PC-9 (cell line): ENCODE measurements around the gene TWNK. TPM values are rescaled to one million over a fixed set of nuclear protein-coding genes. Genes with fewer than 3 reads are reported as not detected.

Experiments
- BruUV-seq: library from RNA; stranded (reverse); fragments of 400-500 nt; replicated peaks from 2 replicates; lab custom pipeline; 2021; lab: Mats Ljungman, UMichigan
- CTCF ChIA-PET: fragments of 300-600 bp; sonication (Branson Sonifier 250); formaldehyde crosslinking; loops from one replicate; lab custom pipeline; 2022; ENCODE audit warnings: antibody characterized with exemption; lab: Charles Lee
- POLR2A ChIA-PET: fragments of 300-600 bp; sonication (Branson Sonifier 250); formaldehyde crosslinking; loops from one replicate; lab custom pipeline; 2022; ENCODE audit warnings: antibody characterized with exemption; ENCODE audit not compliant: unreplicated experiment; lab: Charles Lee
- DNase-seq, 2 experiments: peaks; one replicate each; pipeline versions ENCODE4 v3.0.0 to v3.0.0-alpha.2; 2015 to 2022; ENCODE audit warnings: mixed read lengths in 1 of 2
- H2AFZ ChIP-seq: fragments of 200-600 bp; sonication (generic); 2 replicates; pipeline ENCODE4 v1.8.1; 2017; ENCODE audit warnings: antibody characterized with exemption
- H3F3A ChIP-seq: fragments of 200-600 bp; sonication (generic); 2 replicates; pipeline ENCODE4 v1.8.1; 2017; ENCODE audit warnings: antibody characterized with exemption, mild to moderate bottlenecking, low read depth; ENCODE audit not compliant: insufficient read depth
- H3K27ac ChIP-seq: fragments of 200-600 bp; sonication (generic); 2 replicates; pipeline ENCODE4 v1.6.1; 2016; ENCODE audit warnings: mixed run types
- H3K27me3 ChIP-seq: fragments of 200-600 bp; sonication (generic); 2 replicates; pipeline ENCODE4 v1.6.1; 2016; ENCODE audit warnings: low read depth, mixed run types; ENCODE audit not compliant: insufficient read depth
- H3K36me3 ChIP-seq: fragments of 200-600 bp; sonication (generic); 2 replicates; pipeline ENCODE4 v1.6.1; 2016; ENCODE audit warnings: low read depth, mixed run types
- H3K4me1 ChIP-seq: fragments of 200-600 bp; sonication (generic); replicated peaks from 2 replicates; pipeline ENCODE4 v1.6.1; 2016; ENCODE audit warnings: mixed run types; ENCODE audit not compliant: insufficient read depth
- H3K4me2 ChIP-seq: fragments of 200-600 bp; sonication (generic); 2 replicates; pipeline ENCODE4 v1.6.1; 2017; ENCODE audit warnings: mixed run types
- H3K4me3 ChIP-seq: fragments of 200-600 bp; sonication (generic); 2 replicates; pipeline ENCODE4 v1.6.1; 2016; ENCODE audit warnings: mixed run types
- H3K79me2 ChIP-seq: fragments of 200-600 bp; sonication (generic); 2 replicates; pipeline ENCODE4 v1.6.1; 2017; ENCODE audit warnings: low read depth, mixed run types
- H3K9me2 ChIP-seq: fragments of 200-600 bp; sonication (generic); 2 replicates; pipeline ENCODE4 v1.8.1; 2017; ENCODE audit warnings: mild to moderate bottlenecking; ENCODE audit not compliant: insufficient read depth
- H3K9me3 ChIP-seq: fragments of 200-600 bp; sonication (generic); 2 replicates; pipeline ENCODE4 v1.8.1; 2016; ENCODE audit warnings: low read depth; ENCODE audit not compliant: insufficient read depth
- H4K20me1 ChIP-seq: fragments of 200-600 bp; sonication (generic); 2 replicates; pipeline ENCODE4 v1.8.1; 2017; ENCODE audit not compliant: insufficient read depth
- CTCF ChIP-seq: fragments of 200-600 bp; sonication (generic); conservative IDR thresholded peaks from 2 replicates; pipeline ENCODE4 v1.6.1; 2017; ENCODE audit warnings: mixed run types, antibody characterized with exemption, mild to moderate bottlenecking, moderate library complexity
- EZH2 ChIP-seq: fragments of 200-600 bp; sonication (generic); IDR thresholded peaks from 2 replicates; pipeline ENCODE4 v1.8.0; 2017; ENCODE audit warnings: antibody characterized with exemption, low read depth
- intact Hi-C: fragments of 100-400 bp; cut with micrococcal nuclease; formaldehyde crosslinking; loops from one replicate; pipeline ENCODE4 v1.10.0; 2022; ENCODE audit not compliant: unreplicated experiment
- total RNA-seq: library from RNA; stranded (reverse); gene quantifications from 2 replicates; pipeline ENCODE4 v1.2.3, GENCODE V29; 2021

Gene TWNK
- total RNA-seq, 1 experiment from 2014 or later, result 7.9 TPM

GRCh38 chr10:101015582-101015973, 28.2 kb downstream of the TWNK start:
- H3K27ac ChIP-seq, result no peak overlapping the region
- intact Hi-C loops, result loop anchor here (10.0 kb wide), 1 partner anchor 581 kb away; no protein-coding TSS in a partner anchor
- H3F3A ChIP-seq, result peaks cover 13% of the 10 kb centered on the region; the same call in 1 of the 2 replicates
- H3K27me3 ChIP-seq, result no peaks in the 10 kb centered on the region
- CTCF ChIA-PET, result interaction anchor here (1.0 kb wide), 1 partner anchor 127 kb away, joined by 3 read pairs; no protein-coding TSS in a partner anchor
- H3K79me2 ChIP-seq, result no peaks in the 10 kb centered on the region
- no peak overlapping the region for H3K4me3 ChIP-seq
- no TSS peak for BruUV-seq
- no peaks in the 10 kb centered on the region for H3K36me3 ChIP-seq
- H3K9me3 ChIP-seq, result no peaks in the 10 kb centered on the region
- H4K20me1 ChIP-seq, result no peaks in the 10 kb centered on the region
- H3K4me1 ChIP-seq, result peaks cover 5% of the 10 kb centered on the region
- POLR2A ChIA-PET, result no interaction called here
- H3K9me2 ChIP-seq, result no peaks in the 10 kb centered on the region
- DNase-seq, result no peak
- TF ChIP-seq CTCF (no peak), EZH2 (no peak)
- H2AFZ ChIP-seq, result no peak overlapping the region
- no peak overlapping the region for H3K4me2 ChIP-seq

DNA sequence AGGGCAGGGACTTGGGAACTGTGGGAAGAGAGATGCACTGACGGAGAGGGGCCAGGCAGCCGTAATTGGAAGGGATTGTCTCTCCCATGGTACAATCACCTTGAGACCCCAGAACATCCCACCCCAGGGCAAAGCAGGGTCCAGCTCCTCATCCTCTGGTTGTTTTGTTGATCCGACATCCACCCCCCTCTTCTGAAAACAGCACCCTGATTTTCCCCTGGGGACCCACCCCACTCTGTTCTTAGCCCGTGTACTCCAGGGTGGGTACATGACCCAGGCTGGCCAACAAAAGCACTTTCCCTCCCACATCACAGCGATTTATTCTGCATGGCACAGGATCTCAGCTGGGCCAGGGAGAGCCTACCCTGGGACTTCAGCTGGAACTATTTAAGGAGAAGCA, 29.5 kb downstream of the TWNK start:
- H3K27ac ChIP-seq, result no peak overlapping the region

GRCh38 chr10:101018118-101018599, 30.8 kb downstream of the TWNK start:
- Histone ChIP-seq H3K79me2 (no peaks in the 10 kb centered on the region), H3K9me3 (no peaks in the 10 kb centered on the region), H4K20me1 (no peaks in the 10 kb centered on the region), H3K4me3 (no peak overlapping the region), H3K9me2 (no peaks in the 10 kb centered on the region), H3F3A (peaks cover 3% of the 10 kb centered on the region; the same call in 1 of the 2 replicates), H3K4me2 (no peak overlapping the region), H3K27me3 (no peaks in the 10 kb centered on the region), H3K4me1 (peaks cover 3% of the 10 kb centered on the region), H2AFZ (no peak overlapping the region), H3K36me3 (no peaks in the 10 kb centered on the region), H3K27ac (no peak overlapping the region)
- TF ChIP-seq CTCF, result no peak
- TF ChIP-seq EZH2, result no peak
- no TSS peak for BruUV-seq
- no peak for DNase-seq
- ChIA-PET CTCF (interaction anchor here (0.7 to 1.7 kb wide), 3 partner anchors 9 to 32 kb away, joined by 3 to 7 read pairs (median 4); no protein-coding TSS in a partner anchor), POLR2A (no interaction called here)
- intact Hi-C loops, result loop anchor here (10.0 kb wide), 1 partner anchor 583 kb away; no protein-coding TSS in a partner anchor

More for the DNA sequence above, 29.5 kb downstream of the TWNK start:
- no peak for DNase-seq
- Histone ChIP-seq H2AFZ (no peak overlapping the region), H3K27me3 (no peaks in the 10 kb centered on the region), H4K20me1 (no peaks in the 10 kb centered on the region), H3K36me3 (no peaks in the 10 kb centered on the region), H3K9me3 (no peaks in the 10 kb centered on the region), H3K4me3 (no peak overlapping the region), H3K79me2 (no peaks in the 10 kb centered on the region), H3K4me1 (peaks cover 5% of the 10 kb centered on the region), H3F3A (peaks cover 13% of the 10 kb centered on the region; the same call in 1 of the 2 replicates), H3K4me2 (no peak overlapping the region), H3K9me2 (no peaks in the 10 kb centered on the region)
- intact Hi-C loops, result loop anchor here (10.0 kb wide), 1 partner anchor 582 kb away; no protein-coding TSS in a partner anchor
- BruUV-seq, result no TSS peak
- POLR2A ChIA-PET, result no interaction called here
- CTCF ChIA-PET, result no interaction called here
- TF ChIP-seq CTCF (no peak), EZH2 (no peak)
